Loucy (cell line): Measurements from ENCODE around the gene YY1AP1.

Experiments
- EZH2phosphoT487 ChIP-seq: fragments of 200-600 bp; IDR thresholded peaks from 2 replicates; pipeline ENCODE4 v1.6.1; 2018; ENCODE audit warnings: antibody characterized with exemption, mild to moderate bottlenecking, moderate library complexity, borderline replicate concordance
- TF ChIP-seq, protein P1 (sequence below): fragments of 200-600 bp; sonication (generic); conservative IDR thresholded peaks from 2 replicates; pipeline ENCODE4 v1.5.1; 2014; ENCODE audit warnings: mild to moderate bottlenecking, antibody characterized with exemption, low read length

DNA sequence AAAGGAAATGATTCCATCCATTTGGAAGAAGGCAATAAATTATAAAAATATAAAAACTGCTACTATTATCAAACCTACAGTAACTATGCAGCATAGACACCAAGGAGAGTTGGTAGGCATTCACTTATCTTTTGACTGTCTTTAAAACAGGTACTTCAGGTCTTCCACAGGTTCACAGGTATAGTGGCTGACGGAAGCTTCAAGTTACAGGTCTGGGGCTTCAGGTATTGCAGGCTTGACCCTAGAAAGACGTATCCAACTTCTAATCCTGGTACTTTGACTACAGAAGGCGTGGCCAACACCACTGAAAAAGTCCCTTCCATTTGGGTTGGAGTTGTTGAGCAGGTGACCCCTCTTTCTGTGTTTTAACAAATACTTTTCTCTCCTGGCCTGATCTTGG lies 35.6 kb downstream of the YY1AP1 start:
- TF ChIP-seq, protein P1, sequence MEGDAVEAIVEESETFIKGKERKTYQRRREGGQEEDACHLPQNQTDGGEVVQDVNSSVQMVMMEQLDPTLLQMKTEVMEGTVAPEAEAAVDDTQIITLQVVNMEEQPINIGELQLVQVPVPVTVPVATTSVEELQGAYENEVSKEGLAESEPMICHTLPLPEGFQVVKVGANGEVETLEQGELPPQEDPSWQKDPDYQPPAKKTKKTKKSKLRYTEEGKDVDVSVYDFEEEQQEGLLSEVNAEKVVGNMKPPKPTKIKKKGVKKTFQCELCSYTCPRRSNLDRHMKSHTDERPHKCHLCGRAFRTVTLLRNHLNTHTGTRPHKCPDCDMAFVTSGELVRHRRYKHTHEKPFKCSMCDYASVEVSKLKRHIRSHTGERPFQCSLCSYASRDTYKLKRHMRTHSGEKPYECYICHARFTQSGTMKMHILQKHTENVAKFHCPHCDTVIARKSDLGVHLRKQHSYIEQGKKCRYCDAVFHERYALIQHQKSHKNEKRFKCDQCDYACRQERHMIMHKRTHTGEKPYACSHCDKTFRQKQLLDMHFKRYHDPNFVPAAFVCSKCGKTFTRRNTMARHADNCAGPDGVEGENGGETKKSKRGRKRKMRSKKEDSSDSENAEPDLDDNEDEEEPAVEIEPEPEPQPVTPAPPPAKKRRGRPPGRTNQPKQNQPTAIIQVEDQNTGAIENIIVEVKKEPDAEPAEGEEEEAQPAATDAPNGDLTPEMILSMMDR: no peak
- no peak for TF ChIP-seq EZH2phosphoT487
